Panc1 (cell line): ENCODE results near the gene SLC11A1.

Experiments
- POLR2AphosphoS5 ChIP-seq: IDR thresholded peaks from 2 replicates; pipeline ENCODE4 v1.6.1; 2012; ENCODE audit warnings: mild to moderate bottlenecking, low read depth, low read length, moderate library complexity
- TCF7L2 ChIP-seq: IDR thresholded peaks from 2 replicates; pipeline ENCODE4 v1.6.1; 2011; ENCODE audit warnings: mild to moderate bottlenecking, low read depth, low read length, inconsistent platforms
- TF ChIP-seq, protein P1 (sequence below): fragments of 450-650 bp; IDR thresholded peaks from 2 replicates; pipeline ENCODE4 v1.5.1; 2017; ENCODE audit warnings: mild to moderate bottlenecking
- TF ChIP-seq, protein P2 (sequence below), 2 experiments: IDR thresholded peaks; 2 replicates each; pipeline ENCODE4 v1.6.1; 2011 to 2012; ENCODE audit warnings: low read depth in 2 of 2, control low read depth in 1 of 2, low read length in 1 of 2, mild to moderate bottlenecking in 1 of 2, moderate library complexity in 1 of 2; ENCODE audit not compliant: insufficient read depth in 1 of 2

DNA sequence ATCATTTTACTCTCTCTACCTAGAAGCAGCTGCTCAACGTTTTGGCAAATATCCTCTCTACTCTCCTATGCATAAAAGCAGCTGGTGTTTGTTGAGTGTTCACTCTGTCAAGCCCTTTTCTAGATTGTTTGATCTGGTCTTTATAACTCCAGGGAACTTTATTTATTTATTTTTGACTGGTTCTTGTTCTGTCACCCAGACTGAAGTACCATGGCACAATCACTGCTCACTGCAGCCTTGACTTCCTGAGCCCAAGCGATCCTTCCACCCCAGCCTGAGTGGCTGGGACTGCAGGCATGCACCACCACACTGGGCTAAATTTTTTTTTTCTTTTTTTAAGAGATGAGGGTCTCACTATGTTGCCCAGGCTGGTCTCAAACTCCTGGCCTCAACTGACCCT, 12.7 kb upstream of the SLC11A1 start:
- TF ChIP-seq, protein P1, sequence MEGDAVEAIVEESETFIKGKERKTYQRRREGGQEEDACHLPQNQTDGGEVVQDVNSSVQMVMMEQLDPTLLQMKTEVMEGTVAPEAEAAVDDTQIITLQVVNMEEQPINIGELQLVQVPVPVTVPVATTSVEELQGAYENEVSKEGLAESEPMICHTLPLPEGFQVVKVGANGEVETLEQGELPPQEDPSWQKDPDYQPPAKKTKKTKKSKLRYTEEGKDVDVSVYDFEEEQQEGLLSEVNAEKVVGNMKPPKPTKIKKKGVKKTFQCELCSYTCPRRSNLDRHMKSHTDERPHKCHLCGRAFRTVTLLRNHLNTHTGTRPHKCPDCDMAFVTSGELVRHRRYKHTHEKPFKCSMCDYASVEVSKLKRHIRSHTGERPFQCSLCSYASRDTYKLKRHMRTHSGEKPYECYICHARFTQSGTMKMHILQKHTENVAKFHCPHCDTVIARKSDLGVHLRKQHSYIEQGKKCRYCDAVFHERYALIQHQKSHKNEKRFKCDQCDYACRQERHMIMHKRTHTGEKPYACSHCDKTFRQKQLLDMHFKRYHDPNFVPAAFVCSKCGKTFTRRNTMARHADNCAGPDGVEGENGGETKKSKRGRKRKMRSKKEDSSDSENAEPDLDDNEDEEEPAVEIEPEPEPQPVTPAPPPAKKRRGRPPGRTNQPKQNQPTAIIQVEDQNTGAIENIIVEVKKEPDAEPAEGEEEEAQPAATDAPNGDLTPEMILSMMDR = no peak
- TF ChIP-seq, protein P2, sequence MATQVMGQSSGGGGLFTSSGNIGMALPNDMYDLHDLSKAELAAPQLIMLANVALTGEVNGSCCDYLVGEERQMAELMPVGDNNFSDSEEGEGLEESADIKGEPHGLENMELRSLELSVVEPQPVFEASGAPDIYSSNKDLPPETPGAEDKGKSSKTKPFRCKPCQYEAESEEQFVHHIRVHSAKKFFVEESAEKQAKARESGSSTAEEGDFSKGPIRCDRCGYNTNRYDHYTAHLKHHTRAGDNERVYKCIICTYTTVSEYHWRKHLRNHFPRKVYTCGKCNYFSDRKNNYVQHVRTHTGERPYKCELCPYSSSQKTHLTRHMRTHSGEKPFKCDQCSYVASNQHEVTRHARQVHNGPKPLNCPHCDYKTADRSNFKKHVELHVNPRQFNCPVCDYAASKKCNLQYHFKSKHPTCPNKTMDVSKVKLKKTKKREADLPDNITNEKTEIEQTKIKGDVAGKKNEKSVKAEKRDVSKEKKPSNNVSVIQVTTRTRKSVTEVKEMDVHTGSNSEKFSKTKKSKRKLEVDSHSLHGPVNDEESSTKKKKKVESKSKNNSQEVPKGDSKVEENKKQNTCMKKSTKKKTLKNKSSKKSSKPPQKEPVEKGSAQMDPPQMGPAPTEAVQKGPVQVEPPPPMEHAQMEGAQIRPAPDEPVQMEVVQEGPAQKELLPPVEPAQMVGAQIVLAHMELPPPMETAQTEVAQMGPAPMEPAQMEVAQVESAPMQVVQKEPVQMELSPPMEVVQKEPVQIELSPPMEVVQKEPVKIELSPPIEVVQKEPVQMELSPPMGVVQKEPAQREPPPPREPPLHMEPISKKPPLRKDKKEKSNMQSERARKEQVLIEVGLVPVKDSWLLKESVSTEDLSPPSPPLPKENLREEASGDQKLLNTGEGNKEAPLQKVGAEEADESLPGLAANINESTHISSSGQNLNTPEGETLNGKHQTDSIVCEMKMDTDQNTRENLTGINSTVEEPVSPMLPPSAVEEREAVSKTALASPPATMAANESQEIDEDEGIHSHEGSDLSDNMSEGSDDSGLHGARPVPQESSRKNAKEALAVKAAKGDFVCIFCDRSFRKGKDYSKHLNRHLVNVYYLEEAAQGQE (IDR thresholded peaks at IDR 0.05; ENCODE audit: insufficient read depth in 1 of 2, low read depth in 2 of 2, low read length in 1 of 2) = no peak
- TF ChIP-seq POLR2AphosphoS5 = no peak
- TF ChIP-seq TCF7L2 = no peak
